Mucosa of rectum (tissue), 2 donors: ENCODE measurements around the gene KRTAP3-2.

Experiments used
- H3K27ac ChIP-seq, 2 donors: one replicate each; pipeline ENCODE4 v1.7.0; 2013; ENCODE audit warnings: inconsistent platforms in 2 of 2, low read depth in 2 of 2, low read length in 2 of 2
- H3K27me3 ChIP-seq, 2 donors: one replicate each; pipeline ENCODE4 v1.7.0; 2013; ENCODE audit warnings: low read length in 2 of 2; ENCODE audit not compliant: control insufficient read depth in 2 of 2, insufficient read depth in 2 of 2
- H3K36me3 ChIP-seq, 2 donors: one replicate each; pipeline ENCODE4 v1.7.0; 2013; ENCODE audit warnings: low read length in 2 of 2; ENCODE audit not compliant: control insufficient read depth in 2 of 2, insufficient read depth in 2 of 2
- H3K4me1 ChIP-seq, 2 donors: one replicate each; pipeline ENCODE4 v1.7.0; 2013; ENCODE audit warnings: low read length in 2 of 2, mild to moderate bottlenecking in 1 of 2; ENCODE audit not compliant: control insufficient read depth in 2 of 2, insufficient read depth in 2 of 2
- H3K4me3 ChIP-seq, 2 donors: one replicate each; pipeline ENCODE4 v1.7.0; 2013; ENCODE audit warnings: low read length in 2 of 2
- H3K9ac ChIP-seq, 2 donors: one replicate each; pipeline ENCODE4 v1.7.0; 2013; ENCODE audit warnings: low read length in 2 of 2, low read depth in 1 of 2, mild to moderate bottlenecking in 1 of 2
- H3K9me3 ChIP-seq, 2 donors: one replicate each; pipeline ENCODE4 v1.7.0; 2013; ENCODE audit warnings: low read length in 2 of 2; ENCODE audit not compliant: control insufficient read depth in 2 of 2
- donor health status: healthy.
- donor health status: Normal muscosa, but diverticular disease.

The KRTAP3-2 gene

GRCh38 chr17:40993839-40994238 is 5.9 kb downstream of the KRTAP3-2 start, which contains the start of gene KRTAP3-3:
Gene KRTAP3-3, minus strand, starts transcription at chr17:40994164. Its CDS starts 67 bp downstream, at chr17:40994097.
- no peaks in the 10 kb centered on the region for H3K9me3 ChIP-seq
- no peak within 1 kb of the TSS for H3K27ac ChIP-seq
- H3K27me3 ChIP-seq: no peaks in the 10 kb centered on the region
- no peaks in the 10 kb centered on the region for H3K4me1 ChIP-seq
- no peaks in the 10 kb centered on the region for H3K36me3 ChIP-seq
- H3K9ac ChIP-seq: no peak within 1 kb of the TSS
- no peak within 1 kb of the TSS for H3K4me3 ChIP-seq

GRCh38 chr17:40993084-40993483 is 6.6 kb downstream of the KRTAP3-2 start:
- no peak overlapping the region for H3K9ac ChIP-seq
- H3K4me1 ChIP-seq: no peaks in the 10 kb centered on the region

GRCh38 chr17:40992666-40993065 is 7.0 kb downstream of the KRTAP3-2 start:
- Histone ChIP-seq H3K9ac (no peak overlapping the region), H3K36me3 (no peaks in the 10 kb centered on the region), H3K27me3 (no peaks in the 10 kb centered on the region), H3K27ac (no peak overlapping the region), H3K9me3 (no peaks in the 10 kb centered on the region), H3K4me1 (no peaks in the 10 kb centered on the region), H3K4me3 (no peak overlapping the region)

More at GRCh38 chr17:40993084-40993483, 6.6 kb downstream of the KRTAP3-2 start:
- Histone ChIP-seq H3K36me3 (no peaks in the 10 kb centered on the region), H3K9me3 (no peaks in the 10 kb centered on the region), H3K27ac (no peak overlapping the region), H3K4me3 (no peak overlapping the region), H3K27me3 (no peaks in the 10 kb centered on the region)

GRCh38 chr17:40986920-40987319 is 12.8 kb downstream of the KRTAP3-2 start:
- no peak overlapping the region for H3K4me3 ChIP-seq
- H3K27ac ChIP-seq: no peak overlapping the region
- H3K9me3 ChIP-seq: no peaks in the 10 kb centered on the region
- peaks cover 0 to 5% of the 10 kb centered on the region in 2 donors for H3K27me3 ChIP-seq
- H3K4me1 ChIP-seq: no peaks in the 10 kb centered on the region
- no peak overlapping the region for H3K9ac ChIP-seq
- H3K36me3 ChIP-seq: no peaks in the 10 kb centered on the region

GRCh38 chr17:40984226-40984625 is 15.5 kb downstream of the KRTAP3-2 start, which contains the start of gene KRT40:
Gene KRT40, minus strand, starts transcription at chr17:40984326. Its CDS starts 53 bp downstream, at chr17:40984273.
- H3K27ac ChIP-seq: no peak within 1 kb of the TSS
- no peak within 1 kb of the TSS for H3K4me3 ChIP-seq
- no peaks in the 10 kb centered on the region for H3K4me1 ChIP-seq
- no peak within 1 kb of the TSS for H3K9ac ChIP-seq
- peaks cover 0 to 5% of the 10 kb centered on the region in 2 donors for H3K27me3 ChIP-seq
- H3K36me3 ChIP-seq: no peaks in the 10 kb centered on the region
- no peaks in the 10 kb centered on the region for H3K9me3 ChIP-seq

GRCh38 chr17:40981115-40981514 is 18.6 kb downstream of the KRTAP3-2 start:
- H3K9me3 ChIP-seq: no peaks in the 10 kb centered on the region
- H3K4me3 ChIP-seq: no peak overlapping the region
- no peak overlapping the region for H3K9ac ChIP-seq
- H3K27me3 ChIP-seq: peaks cover 4 to 9% of the 10 kb centered on the region in 2 donors
- H3K4me1 ChIP-seq: no peaks in the 10 kb centered on the region
- no peaks in the 10 kb centered on the region for H3K36me3 ChIP-seq
- no peak overlapping the region for H3K27ac ChIP-seq

GRCh38 chr17:40980596-40980995 is 19.1 kb downstream of the KRTAP3-2 start:
- no peak overlapping the region for H3K9ac ChIP-seq
- no peaks in the 10 kb centered on the region for H3K36me3 ChIP-seq
- no peak overlapping the region for H3K27ac ChIP-seq
- H3K9me3 ChIP-seq: no peaks in the 10 kb centered on the region
- H3K4me3 ChIP-seq: no peak overlapping the region
- H3K27me3 ChIP-seq: peaks cover 5 to 9% of the 10 kb centered on the region in 2 donors
- H3K4me1 ChIP-seq: no peaks in the 10 kb centered on the region

GRCh38 chr17:40980117-40980516 is 19.6 kb downstream of the KRTAP3-2 start:
- no peaks in the 10 kb centered on the region for H3K36me3 ChIP-seq
- no peak overlapping the region for H3K4me3 ChIP-seq
- H3K27me3 ChIP-seq: peaks cover 5 to 9% of the 10 kb centered on the region in 2 donors
- H3K27ac ChIP-seq: no peak overlapping the region
- no peaks in the 10 kb centered on the region for H3K9me3 ChIP-seq
- no peak overlapping the region for H3K9ac ChIP-seq
- no peaks in the 10 kb centered on the region for H3K4me1 ChIP-seq

GRCh38 chr17:40978575-40979151 is 21.0 kb downstream of the KRTAP3-2 start:
- no peaks in the 10 kb centered on the region for H3K4me1 ChIP-seq
- no peak overlapping the region for H3K27ac ChIP-seq
- no peaks in the 10 kb centered on the region for H3K9me3 ChIP-seq
- H3K36me3 ChIP-seq: no peaks in the 10 kb centered on the region
- no peak overlapping the region for H3K4me3 ChIP-seq
- no peak overlapping the region for H3K9ac ChIP-seq
- peaks cover 4 to 5% of the 10 kb centered on the region in 2 donors for H3K27me3 ChIP-seq

GRCh38 chr17:40975516-40975915 is 24.2 kb downstream of the KRTAP3-2 start:
- Histone ChIP-seq H3K27me3 (peaks cover 4 to 5% of the 10 kb centered on the region in 2 donors), H3K27ac (no peak overlapping the region), H3K36me3 (no peaks in the 10 kb centered on the region), H3K4me1 (no peaks in the 10 kb centered on the region), H3K9me3 (no peaks in the 10 kb centered on the region), H3K9ac (no peak overlapping the region), H3K4me3 (no peak overlapping the region)
